Stimulated activated CD4-positive, alpha-beta T cell treated with anti-CD3 and anti-CD28 coated beads, TNF-alpha, amount 100 ng/mL, for 48 hours (primary cell): ENCODE measurements around the gene MALL.
"Not testable (repeated sequence)": the region's sequence is repeated elsewhere in the genome, so short reads cannot be mapped to it uniquely, and the experiment has no call there.

ENCODE experiments used
- DNase-seq, 3 donors: peaks; one replicate each; pipeline ENCODE4 v3.0.0-alpha.2; 2020; ENCODE audit warnings: low read depth in 3 of 3

Gene MALL

GRCh38 chr2:110052166-110052565 is 63.5 kb downstream of the MALL start:
- DNase-seq = not testable (repeated sequence)

- DNase-seq = not testable (repeated sequence)
These were observed 65.4 kb downstream of the MALL start for GRCh38 chr2:110050222-110050621.

- not testable (repeated sequence) for DNase-seq
These were observed 65.9 kb downstream of the MALL start for GRCh38 chr2:110049769-110050168.

GRCh38 chr2:110048255-110049197 is 67.1 kb downstream of the MALL start:
- DNase-seq = not testable (repeated sequence)

GRCh38 chr2:110047225-110047624 is 68.4 kb downstream of the MALL start:
- DNase-seq = not testable (repeated sequence)

- not testable (repeated sequence) for DNase-seq
These were observed 73.5 kb downstream of the MALL start for GRCh38 chr2:110041941-110042660.

GRCh38 chr2:110037336-110037735 is 78.3 kb downstream of the MALL start:
- not testable (repeated sequence) for DNase-seq

- DNase-seq = not testable (repeated sequence)
These were observed 80.2 kb downstream of the MALL start for GRCh38 chr2:110035384-110035783.

GRCh38 chr2:110034935-110035334 is 80.7 kb downstream of the MALL start:
- DNase-seq = not testable (repeated sequence)
